Measurements from ENCODE around the gene EDRF1.

EDRF1 gene

GRCh38 chr10:125768219-125768855 is 48.8 kb downstream of the EDRF1 start:
- DNase-seq, result no peak

- DNase-seq, result no peak
Observed at GRCh38 chr10:125769175-125769574, 49.7 kb downstream of the EDRF1 start.

- DNase-seq, result no peak
Observed at GRCh38 chr10:125770844-125771243, 51.3 kb downstream of the EDRF1 start.

GRCh38 chr10:125772112-125772863 is 52.8 kb downstream of the EDRF1 start:
- DNase-seq, result no peak

- DNase-seq, result no peak
Observed at GRCh38 chr10:125772864-125773180, 53.3 kb downstream of the EDRF1 start.

GRCh38 chr10:125773687-125774543 is 54.4 kb downstream of the EDRF1 start:
- DNase-seq, result no peak

GRCh38 chr10:125774581-125775191 is 55.2 kb downstream of the EDRF1 start:
- no peak for DNase-seq

- DNase-seq, result no peak
Observed at GRCh38 chr10:125775491-125776106, 56.1 kb downstream of the EDRF1 start, which contains the start of gene MMP21. MMP21 (minus strand) TSS chr10:125775821; CDS start chr10:125775821, 0 bp downstream.

- DNase-seq, result no peak
Observed at GRCh38 chr10:125777806-125778205, 58.3 kb downstream of the EDRF1 start.

- no peak for DNase-seq
Observed at GRCh38 chr10:125778556-125778955, 59.0 kb downstream of the EDRF1 start.

GRCh38 chr10:125779403-125780327 is 60.2 kb downstream of the EDRF1 start:
- no peak for DNase-seq

- DNase-seq, result no peak
Observed at GRCh38 chr10:125781374-125781773, 61.9 kb downstream of the EDRF1 start.

- DNase-seq, result no peak
Observed at GRCh38 chr10:125782054-125782453, 62.5 kb downstream of the EDRF1 start.

- DNase-seq, result no peak
Observed at GRCh38 chr10:125782616-125783015, 63.1 kb downstream of the EDRF1 start.

GRCh38 chr10:125783408-125783807 is 63.9 kb downstream of the EDRF1 start:
- DNase-seq, result no peak

- DNase-seq, result no peak
Observed at GRCh38 chr10:125783957-125784356, 64.4 kb downstream of the EDRF1 start.

- no peak for DNase-seq
Observed at GRCh38 chr10:125785791-125786190, 66.3 kb downstream of the EDRF1 start.

GRCh38 chr10:125788156-125789034 is 68.9 kb downstream of the EDRF1 start:
- no peak for DNase-seq

GRCh38 chr10:125792342-125793300 is 73.1 kb downstream of the EDRF1 start:
- DNase-seq, result no peak

Data from NCI-H2081 treated with DMSO at 0.1 percent for 48 hours (cell line).